GM19099 (cell line): Measurements from ENCODE around the gene TRPM4.

ENCODE experiments used
- POLR2A ChIP-seq: IDR thresholded peaks from 3 replicates; pipeline ENCODE4 v1.6.1; 2011; ENCODE audit warnings: low read depth; ENCODE audit not compliant: insufficient read length; ENCODE audit errors: extremely low read depth

TRPM4 gene

GRCh38 chr19:49148044-49148682, 9.4 kb upstream of the TRPM4 start:
- TF ChIP-seq POLR2A: no peak

- no peak for TF ChIP-seq POLR2A
Observed at GRCh38 chr19:49148784-49149651, 8.6 kb upstream of the TRPM4 start.

- TF ChIP-seq POLR2A: no peak
Observed at GRCh38 chr19:49149652-49150105, 7.9 kb upstream of the TRPM4 start.

- TF ChIP-seq POLR2A: no peak
Observed at GRCh38 chr19:49150106-49150943, 7.3 kb upstream of the TRPM4 start.

- no peak for TF ChIP-seq POLR2A
Observed at GRCh38 chr19:49150944-49151243, 6.7 kb upstream of the TRPM4 start.

- TF ChIP-seq POLR2A: no peak
Observed at GRCh38 chr19:49151267-49152118, 6.1 kb upstream of the TRPM4 start.

DNA sequence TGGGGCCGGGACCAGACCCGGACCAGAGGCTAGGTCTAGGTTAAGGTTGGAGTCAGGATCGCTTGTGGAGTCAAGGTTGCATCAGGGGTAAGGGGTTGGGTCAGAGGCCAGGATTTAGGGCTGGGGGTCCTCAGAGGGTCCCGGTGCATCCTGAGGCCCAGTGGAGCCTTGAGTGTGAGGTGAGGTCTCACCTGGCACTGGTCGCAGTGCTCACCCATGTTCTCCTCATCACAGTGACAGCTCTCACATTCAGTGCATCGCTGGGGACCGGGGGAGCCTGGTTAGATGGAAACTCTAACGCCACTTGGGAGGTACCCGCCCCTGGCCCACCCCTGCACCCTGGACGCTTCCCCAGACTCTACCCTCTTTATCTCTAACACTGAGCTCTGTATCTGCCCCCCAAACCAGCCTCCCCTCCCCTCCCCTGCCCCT, 5.5 kb upstream of the TRPM4 start:
- TF ChIP-seq POLR2A: no peak

- no peak for TF ChIP-seq POLR2A
Observed at GRCh38 chr19:49153167-49153809, 4.3 kb upstream of the TRPM4 start.

DNA sequence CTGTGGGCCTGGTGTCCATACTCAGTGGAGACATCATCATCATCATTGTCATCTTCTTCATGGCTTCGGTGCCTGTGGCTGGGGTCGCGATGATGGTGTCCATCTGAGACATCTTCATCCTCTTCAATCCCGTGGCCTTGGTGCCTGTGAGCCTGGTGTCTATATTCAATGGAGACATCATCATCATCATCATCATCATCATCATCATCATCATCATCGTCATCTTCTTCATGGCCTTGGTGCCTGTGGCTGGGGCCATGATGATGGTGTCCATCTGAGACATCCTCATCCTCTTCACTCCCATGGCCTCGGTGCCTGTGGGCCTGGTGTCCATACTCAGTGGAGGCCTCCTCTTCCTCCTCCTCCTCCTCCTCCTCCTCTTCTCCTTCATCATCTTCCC, 3.3 kb upstream of the TRPM4 start:
- no peak for TF ChIP-seq POLR2A

DNA sequence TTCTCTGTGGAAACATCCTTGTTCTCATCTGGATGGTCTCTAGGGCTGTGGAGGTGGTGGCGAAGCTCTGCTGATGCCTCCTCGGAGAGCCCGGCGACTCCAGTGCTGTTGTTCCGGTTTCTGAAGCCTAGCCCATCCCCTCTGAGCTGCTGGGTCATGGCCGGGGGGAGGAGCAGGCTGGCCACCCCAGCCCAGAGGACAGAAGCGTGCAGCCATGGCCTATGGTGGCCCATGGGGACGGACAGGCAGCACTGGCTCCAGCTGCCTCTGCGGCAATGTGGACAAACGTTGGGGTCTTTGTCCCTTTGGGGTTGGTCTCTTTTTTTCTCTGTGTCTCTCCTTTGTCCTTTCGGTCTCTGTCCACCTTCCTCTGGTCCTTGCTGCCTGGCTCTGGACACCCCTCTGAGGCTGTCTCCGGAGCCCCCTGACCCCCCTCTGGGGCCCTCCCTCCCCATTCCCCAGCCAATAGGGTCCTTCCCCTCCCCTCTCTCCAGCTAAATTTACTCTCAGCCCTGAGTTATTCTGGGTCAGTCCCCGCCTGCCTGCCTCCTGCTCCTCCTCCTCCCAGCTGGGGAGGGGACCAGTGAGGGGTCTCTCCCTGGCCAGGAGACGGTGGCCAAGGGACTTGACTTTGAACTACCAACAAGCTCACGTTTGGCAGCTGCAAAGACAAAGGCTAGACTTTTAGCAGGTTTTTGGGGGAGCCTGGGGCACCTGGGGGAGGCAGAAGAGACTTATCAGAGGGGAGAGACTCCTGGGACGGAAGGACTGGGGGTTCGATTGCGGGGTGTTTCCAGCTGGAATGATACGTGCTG, 2.4 kb upstream of the TRPM4 start, which contains the start of gene HRC:
Gene HRC, minus strand, starts transcription at position 392 of the 815 bp plus-strand sequence. Its CDS starts 159 bp downstream, at position 233.
- no peak for TF ChIP-seq POLR2A

GRCh38 chr19:49155820-49156346, 1.7 kb upstream of the TRPM4 start:
- TF ChIP-seq POLR2A: no peak

- TF ChIP-seq POLR2A: no peak
Observed at GRCh38 chr19:49160450-49161189, 3.0 kb downstream of the TRPM4 start.
